Lung (tissue), 12 donors: Measurements from ENCODE around the gene PSMG2. TPM values are rescaled to one million over a fixed set of nuclear protein-coding genes. Genes with fewer than 3 reads are reported as not detected.

Experiments
- ATAC-seq: fragments of 200-7000 bp; cut with Tn5 transposase; one replicate; pipeline ENCODE4 v1.9.1; 2020; ENCODE audit warnings: moderate number of reproducible peaks; ENCODE audit not compliant: insufficient read depth, low FRiP score
- DNase-seq, 3 donors: peaks; one replicate each; pipeline ENCODE4 v3.0.0-alpha.2; 2013 to 2017
- H3K27ac ChIP-seq, 2 donors: one replicate each; pipeline ENCODE4 v1.5.1; 2013; ENCODE audit warnings: mild to moderate bottlenecking in 2 of 2, moderate library complexity in 2 of 2, control low read depth in 1 of 2, inconsistent platforms in 1 of 2, low read depth in 1 of 2, low read length in 1 of 2
- H3K27me3 ChIP-seq, 3 donors: one replicate each; pipeline ENCODE4 v1.5.1; 2013; ENCODE audit warnings: low read length in 2 of 3; ENCODE audit not compliant: control insufficient read depth in 3 of 3, insufficient read depth in 3 of 3
- H3K36me3 ChIP-seq, 4 donors: one replicate each; pipeline ENCODE4 v1.5.1; 2013; ENCODE audit warnings: low read length in 4 of 4, mild to moderate bottlenecking in 1 of 4, moderate library complexity in 1 of 4; ENCODE audit not compliant: control insufficient read depth in 4 of 4, insufficient read depth in 4 of 4
- H3K4me1 ChIP-seq, 5 donors: one replicate each; pipeline ENCODE4 v1.5.1; 2013; ENCODE audit warnings: low read length in 5 of 5, mild to moderate bottlenecking in 2 of 5, moderate library complexity in 1 of 5; ENCODE audit not compliant: control insufficient read depth in 5 of 5, insufficient read depth in 5 of 5
- H3K4me3 ChIP-seq: one replicate; pipeline ENCODE4 v1.5.1; 2013; ENCODE audit warnings: mild to moderate bottlenecking, control low read depth, moderate library complexity
- H3K9ac ChIP-seq, 2 donors: one replicate each; pipeline ENCODE4 v1.5.1; 2013; ENCODE audit warnings: low read length in 2 of 2, control low read depth in 1 of 2; ENCODE audit not compliant: insufficient read depth in 1 of 2
- H3K9me3 ChIP-seq, 4 donors: one replicate each; pipeline ENCODE4 v1.5.1; 2013; ENCODE audit warnings: low read length in 3 of 4, mild to moderate bottlenecking in 1 of 4, moderate library complexity in 1 of 4; ENCODE audit not compliant: control insufficient read depth in 4 of 4, insufficient read depth in 3 of 4
- WGBS, 2 donors: extraction: QIAGEN DNeasy Blood & Tissue Kit; methylation state at CpG; one replicate each; pipeline ENCODE4 v1.1.7; 2013; 5-methylcytosine and 5-hydroxymethylcytosine counted together
- polyA plus RNA-seq, 2 donors: library from polyadenylated mRNA; stranded (reverse); fragments of 200-250 nt; gene quantifications; one replicate each; pipeline ENCODE4 v1.2.1, GENCODE V29; 2013
- total RNA-seq, 2 donors: library from RNA; depleted of rRNA in 1 of 2; stranded (reverse); fragments of >200 nt in 1 of 2; gene quantifications; one replicate each; pipeline ENCODE4 v1.2.1, GENCODE V29; 2014 to 2021
- TF ChIP-seq, protein P1 (sequence below): IDR thresholded peaks from 2 replicates; pipeline ENCODE4 v1.5.1; 2012; ENCODE audit warnings: mild to moderate bottlenecking; ENCODE audit errors: control extremely low read depth, extremely low read depth
- donor health status: control.
- donor health status: control.
- donor health status: Bipolar disorder and iron deficiency.
- donor health status: healthy.
- donor health status: DM: yes; HTN: yes; CAD: no.

The PSMG2 gene
- total and polyA plus RNA-seq, 4 donors, result 53.3 to 117 (median 61.2) TPM

DNA sequence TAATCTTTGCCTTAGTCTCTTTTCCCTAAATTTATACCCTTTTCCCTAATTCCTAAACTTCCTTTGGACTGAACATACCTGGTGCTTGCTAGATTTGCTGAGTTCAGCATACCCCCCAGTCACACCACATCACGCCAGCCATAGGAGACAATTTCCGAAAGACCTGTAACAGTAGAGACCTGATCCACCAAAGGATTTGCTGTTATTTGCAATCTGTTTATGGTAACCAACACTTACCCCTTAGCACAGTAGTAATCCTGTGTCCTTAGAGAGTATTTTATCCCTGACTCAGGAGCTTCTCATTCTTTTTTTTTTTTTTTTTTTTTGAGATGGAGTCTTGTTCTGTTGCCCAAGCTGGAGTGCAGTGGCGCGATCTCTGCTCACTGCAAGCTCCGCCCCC is 8.6 kb downstream of the PSMG2 start:
- 97 to 98% methylated on average over 5 of the region's 5 CpGs for WGBS, 2 donors
- Histone ChIP-seq H3K36me3 (peaks cover 24 to 39% (median 32%) of the 10 kb centered on the region in 4 donors), H3K4me3 (no peak overlapping the region), H3K9me3 (no peaks in the 10 kb centered on the region), H3K27ac (no peak overlapping the region), H3K4me1 (no peaks in the 10 kb centered on the region), H3K9ac (no peak overlapping the region), H3K27me3 (no peaks in the 10 kb centered on the region)
- TF ChIP-seq, protein P1, sequence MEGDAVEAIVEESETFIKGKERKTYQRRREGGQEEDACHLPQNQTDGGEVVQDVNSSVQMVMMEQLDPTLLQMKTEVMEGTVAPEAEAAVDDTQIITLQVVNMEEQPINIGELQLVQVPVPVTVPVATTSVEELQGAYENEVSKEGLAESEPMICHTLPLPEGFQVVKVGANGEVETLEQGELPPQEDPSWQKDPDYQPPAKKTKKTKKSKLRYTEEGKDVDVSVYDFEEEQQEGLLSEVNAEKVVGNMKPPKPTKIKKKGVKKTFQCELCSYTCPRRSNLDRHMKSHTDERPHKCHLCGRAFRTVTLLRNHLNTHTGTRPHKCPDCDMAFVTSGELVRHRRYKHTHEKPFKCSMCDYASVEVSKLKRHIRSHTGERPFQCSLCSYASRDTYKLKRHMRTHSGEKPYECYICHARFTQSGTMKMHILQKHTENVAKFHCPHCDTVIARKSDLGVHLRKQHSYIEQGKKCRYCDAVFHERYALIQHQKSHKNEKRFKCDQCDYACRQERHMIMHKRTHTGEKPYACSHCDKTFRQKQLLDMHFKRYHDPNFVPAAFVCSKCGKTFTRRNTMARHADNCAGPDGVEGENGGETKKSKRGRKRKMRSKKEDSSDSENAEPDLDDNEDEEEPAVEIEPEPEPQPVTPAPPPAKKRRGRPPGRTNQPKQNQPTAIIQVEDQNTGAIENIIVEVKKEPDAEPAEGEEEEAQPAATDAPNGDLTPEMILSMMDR, result no peak
- no peak for DNase-seq
- ATAC-seq, result no peak

DNA sequence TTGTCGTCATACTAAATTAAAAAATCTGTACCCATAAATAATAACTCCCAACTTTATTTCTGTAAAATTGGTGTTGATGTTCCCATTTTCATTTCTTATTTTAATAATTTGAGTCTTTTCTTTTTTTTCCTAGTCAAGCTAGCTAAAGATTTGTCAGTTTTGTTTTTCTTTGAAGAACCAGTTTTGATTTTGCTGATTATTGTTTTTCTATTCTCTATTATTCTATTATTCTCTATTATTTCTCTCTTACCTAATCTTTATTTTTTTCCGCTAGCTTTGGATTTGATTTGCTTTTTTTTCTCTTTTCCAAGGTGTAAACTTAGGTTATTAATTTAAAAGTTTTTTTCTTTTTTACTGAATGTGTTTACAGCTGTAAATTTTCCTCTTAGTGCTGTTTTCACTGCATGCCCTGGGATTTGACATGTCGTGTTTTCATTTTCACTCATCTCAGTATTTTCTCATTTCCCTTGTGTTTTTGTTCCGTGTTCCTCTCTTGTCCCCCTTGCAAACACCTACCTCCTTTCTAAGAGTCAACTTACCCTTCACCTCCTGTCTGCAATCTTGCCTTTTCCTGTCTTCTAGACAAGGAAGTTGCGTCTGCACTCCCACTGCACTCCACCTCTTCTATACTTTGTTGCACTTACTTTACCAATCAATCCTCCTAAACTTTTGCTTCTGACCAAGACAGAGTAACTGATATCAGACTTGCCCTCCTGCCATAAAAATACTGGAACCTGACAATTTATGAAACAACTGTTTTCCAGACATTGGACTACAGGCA is 18.8 kb downstream of the PSMG2 start:
- Histone ChIP-seq H3K36me3 (peaks cover 13 to 47% (median 26%) of the 10 kb centered on the region in 4 donors), H3K27me3 (no peaks in the 10 kb centered on the region), H3K9me3 (no peaks in the 10 kb centered on the region), H3K9ac (no peak overlapping the region), H3K27ac (no peak overlapping the region), H3K4me3 (no peak overlapping the region), H3K4me1 (no peaks in the 10 kb centered on the region)
- WGBS, 2 donors, result 63 to 82% methylated on average over 5 of the region's 5 CpGs
- TF ChIP-seq, protein P1, result no peak
- DNase-seq (no peak), ATAC-seq (no peak)

DNA sequence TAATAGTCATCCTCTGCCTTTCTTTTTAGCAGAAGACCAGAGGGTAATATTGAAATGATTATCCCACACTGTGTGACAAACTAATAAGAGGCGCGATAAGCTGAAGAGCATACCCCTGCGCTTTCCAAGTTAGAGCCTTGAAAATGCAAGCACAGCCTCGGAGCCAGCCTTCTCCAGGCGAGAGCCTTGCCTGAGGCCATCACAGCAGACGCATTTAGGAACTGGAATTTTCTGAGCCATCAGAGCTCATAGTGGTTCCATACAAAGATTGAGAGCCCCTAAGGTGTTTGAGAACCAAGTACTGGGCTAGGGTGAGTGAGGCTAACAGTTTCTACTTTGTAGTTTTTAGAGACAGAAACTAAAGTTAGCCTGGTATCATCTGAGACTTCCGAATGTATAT is 19.9 kb downstream of the PSMG2 start:
- H3K4me1 ChIP-seq, result no peaks in the 10 kb centered on the region
- H3K36me3 ChIP-seq, result peaks cover 16 to 48% (median 26%) of the 10 kb centered on the region in 4 donors
- H3K9me3 ChIP-seq, result no peaks in the 10 kb centered on the region
- ATAC-seq (no peak), DNase-seq (no peak)
- 83% methylated on average over 7 of the region's 7 CpGs for WGBS, 2 donors
- no peak overlapping the region for H3K9ac ChIP-seq
- TF ChIP-seq, protein P1, result no peak
- H3K27ac ChIP-seq, result no peak overlapping the region
- no peak overlapping the region for H3K4me3 ChIP-seq
- no peaks in the 10 kb centered on the region for H3K27me3 ChIP-seq
